ENCODE results near the gene SDC3. TPM values are rescaled to one million over a fixed set of nuclear protein-coding genes. Genes with fewer than 3 reads are reported as not detected.
"Not testable (repeated sequence)": the region's sequence is repeated elsewhere in the genome, so short reads cannot be mapped to it uniquely, and the experiment has no call there.

The SDC3 gene
- total RNA-seq, 4 donors from 2014 or later: 2.9 to 11.6 (median 5.1) TPM

DNA sequence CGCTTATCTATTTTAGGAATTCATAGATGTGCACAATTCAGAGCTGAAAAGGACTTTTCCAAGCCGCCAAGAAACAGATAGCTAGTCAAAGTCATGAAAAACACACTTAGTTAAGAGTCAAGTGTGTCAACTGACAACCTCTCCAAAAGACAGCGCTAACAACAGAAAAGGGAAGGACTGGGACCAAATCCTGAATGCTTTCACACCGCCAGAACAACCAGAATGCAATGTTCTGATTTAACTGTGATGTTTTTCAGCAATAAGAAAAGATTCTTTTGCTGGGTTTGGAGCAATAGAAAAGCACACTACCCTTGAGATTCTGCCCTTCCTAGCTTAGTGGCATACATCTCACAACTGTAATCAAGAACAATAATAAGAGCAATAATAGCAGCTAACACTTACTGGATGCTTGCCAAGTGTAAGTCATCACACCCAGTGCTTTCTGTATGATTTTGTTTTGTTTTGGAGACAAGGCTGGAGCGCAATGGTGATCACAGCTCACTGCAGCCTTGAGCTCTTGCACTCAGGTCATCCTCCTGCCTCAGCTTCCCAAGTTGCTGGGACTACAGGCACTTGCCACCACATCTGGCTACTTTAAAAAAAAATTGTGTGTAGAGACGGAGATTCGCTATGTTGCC, 33.9 kb upstream of the SDC3 start:
- TF ChIP-seq POLR2A (IDR thresholded peaks at IDR 0.05): no peak
- TF ChIP-seq, protein P1, sequence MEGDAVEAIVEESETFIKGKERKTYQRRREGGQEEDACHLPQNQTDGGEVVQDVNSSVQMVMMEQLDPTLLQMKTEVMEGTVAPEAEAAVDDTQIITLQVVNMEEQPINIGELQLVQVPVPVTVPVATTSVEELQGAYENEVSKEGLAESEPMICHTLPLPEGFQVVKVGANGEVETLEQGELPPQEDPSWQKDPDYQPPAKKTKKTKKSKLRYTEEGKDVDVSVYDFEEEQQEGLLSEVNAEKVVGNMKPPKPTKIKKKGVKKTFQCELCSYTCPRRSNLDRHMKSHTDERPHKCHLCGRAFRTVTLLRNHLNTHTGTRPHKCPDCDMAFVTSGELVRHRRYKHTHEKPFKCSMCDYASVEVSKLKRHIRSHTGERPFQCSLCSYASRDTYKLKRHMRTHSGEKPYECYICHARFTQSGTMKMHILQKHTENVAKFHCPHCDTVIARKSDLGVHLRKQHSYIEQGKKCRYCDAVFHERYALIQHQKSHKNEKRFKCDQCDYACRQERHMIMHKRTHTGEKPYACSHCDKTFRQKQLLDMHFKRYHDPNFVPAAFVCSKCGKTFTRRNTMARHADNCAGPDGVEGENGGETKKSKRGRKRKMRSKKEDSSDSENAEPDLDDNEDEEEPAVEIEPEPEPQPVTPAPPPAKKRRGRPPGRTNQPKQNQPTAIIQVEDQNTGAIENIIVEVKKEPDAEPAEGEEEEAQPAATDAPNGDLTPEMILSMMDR (IDR thresholded peaks at IDR 0.05): no peak
- H3K9me3 ChIP-seq: no peaks in the 10 kb centered on the region
- H3K4me3 ChIP-seq: no peak overlapping the region
- no peak overlapping the region for H3K27ac ChIP-seq
- peaks cover 0 to 9% (median 0%) of the 10 kb centered on the region in 3 donors for H3K4me1 ChIP-seq
- 91 to 93% methylated on average over 7 of the region's 7 CpGs for WGBS, 2 donors
- DNase-seq: no peak
- peaks cover 7 to 100% (median 36%) of the 10 kb centered on the region in 3 donors for H3K36me3 ChIP-seq
- intact Hi-C loops (cut with DNase I): no loop called here
- H3K27me3 ChIP-seq: no peaks in the 10 kb centered on the region

DNA sequence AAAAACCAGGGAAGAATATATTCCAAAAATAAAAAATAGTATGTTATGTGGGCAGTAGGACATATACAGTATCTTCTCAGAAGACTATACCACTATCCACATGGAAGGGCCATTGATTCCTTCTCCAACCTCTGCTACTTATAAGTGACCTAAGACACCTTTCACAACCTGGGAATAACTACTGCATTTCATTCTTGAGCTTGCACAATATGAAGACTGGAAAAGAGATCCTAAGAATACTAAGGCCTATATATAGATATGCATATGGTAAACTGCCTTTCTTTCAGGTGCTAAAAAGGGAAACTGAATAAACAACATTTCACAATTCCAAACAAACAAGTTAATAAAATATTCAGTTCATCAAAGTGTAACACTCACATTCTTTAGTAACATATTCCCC, 32.0 kb upstream of the SDC3 start:
- Histone ChIP-seq H3K27me3 (no peaks in the 10 kb centered on the region), H3K27ac (no peak overlapping the region), H3K4me1 (peaks cover 0 to 9% (median 0%) of the 10 kb centered on the region in 3 donors), H3K9me3 (no peaks in the 10 kb centered on the region), H3K4me3 (no peak overlapping the region), H3K36me3 (peaks cover 16 to 96% (median 49%) of the 10 kb centered on the region in 3 donors)
- intact Hi-C loops (cut with DNase I): no loop called here
- DNase-seq: no peak
- TF ChIP-seq, protein P1 (IDR thresholded peaks at IDR 0.05): no peak
- TF ChIP-seq POLR2A (IDR thresholded peaks at IDR 0.05): no peak

DNA sequence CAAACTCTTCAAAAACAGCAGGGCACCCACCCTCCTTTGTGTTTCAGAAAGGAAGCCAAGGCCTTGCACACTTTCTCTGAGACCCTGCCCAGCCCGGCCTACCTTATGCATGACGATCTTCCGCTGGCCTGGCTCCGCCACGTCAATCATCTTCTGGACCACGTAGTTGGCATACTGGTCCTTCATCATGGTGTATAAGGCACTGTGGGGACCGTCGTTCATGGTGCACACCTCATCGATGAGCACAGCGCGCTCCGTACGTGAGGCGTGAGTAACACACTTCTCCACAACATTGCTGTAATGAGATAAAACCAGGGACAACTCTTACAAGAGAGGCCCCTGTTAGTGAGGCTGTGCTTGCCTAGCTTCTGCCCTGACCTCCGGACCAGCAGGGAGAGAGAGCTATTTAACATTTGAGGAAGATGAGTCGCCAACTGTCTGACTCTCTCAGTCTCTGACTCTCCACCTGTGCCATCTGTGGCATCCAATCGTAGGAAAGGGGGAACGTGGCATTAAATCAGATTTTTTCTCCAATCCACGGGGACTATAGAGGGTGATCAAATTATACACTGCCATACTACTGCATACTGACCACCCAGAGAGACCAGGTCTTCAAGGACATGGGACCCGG, 28.1 kb upstream of the SDC3 start:
- peaks cover 11 to 96% (median 52%) of the 10 kb centered on the region in 3 donors for H3K36me3 ChIP-seq
- TF ChIP-seq, protein P1 (IDR thresholded peaks at IDR 0.05): no peak
- no peak for TF ChIP-seq POLR2A (IDR thresholded peaks at IDR 0.05)
- H3K9me3 ChIP-seq: no peaks in the 10 kb centered on the region
- 91 to 92% methylated on average over 13 to 15 of the region's 20 CpGs for WGBS, 2 donors
- intact Hi-C loops (cut with DNase I): no loop called here
- no peak overlapping the region for H3K4me3 ChIP-seq
- no peak overlapping the region for H3K27ac ChIP-seq
- DNase-seq: no peak
- peaks cover 0 to 21% (median 0%) of the 10 kb centered on the region in 3 donors for H3K4me1 ChIP-seq
- no peaks in the 10 kb centered on the region for H3K27me3 ChIP-seq

DNA sequence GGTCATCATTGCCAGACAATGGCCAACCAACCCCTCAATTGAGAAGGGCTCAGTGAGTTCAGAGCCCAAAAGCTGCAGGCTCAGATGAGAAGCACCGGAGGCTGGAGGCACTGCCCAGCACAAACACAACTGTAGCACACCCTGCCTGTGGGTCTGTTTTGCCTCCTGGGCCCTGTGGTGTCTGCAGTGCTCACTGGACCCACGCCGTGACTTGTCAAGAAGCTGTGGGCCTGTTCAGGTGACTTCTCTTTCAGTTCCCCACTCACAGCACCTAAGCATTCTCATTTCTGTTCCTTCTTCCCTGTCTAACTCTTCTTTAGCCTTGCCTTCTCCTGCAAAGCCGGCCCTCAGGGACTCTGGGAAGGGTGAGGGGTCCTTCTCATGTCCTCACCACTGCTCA, 27.2 kb upstream of the SDC3 start:
- H3K27me3 ChIP-seq; H3K4me3 ChIP-seq; H3K27ac ChIP-seq; intact Hi-C loops (cut with DNase I); DNase-seq; H3K9me3 ChIP-seq: not testable (repeated sequence)
- Histone ChIP-seq H3K4me1 (peaks cover 0 to 21% (median 0%) of the 10 kb centered on the region in 3 donors), H3K36me3 (peaks cover 17 to 96% (median 43%) of the 10 kb centered on the region in 3 donors)
- no CpG with 5 or more reads among the region's 4 CpGs for WGBS, 2 donors

DNA sequence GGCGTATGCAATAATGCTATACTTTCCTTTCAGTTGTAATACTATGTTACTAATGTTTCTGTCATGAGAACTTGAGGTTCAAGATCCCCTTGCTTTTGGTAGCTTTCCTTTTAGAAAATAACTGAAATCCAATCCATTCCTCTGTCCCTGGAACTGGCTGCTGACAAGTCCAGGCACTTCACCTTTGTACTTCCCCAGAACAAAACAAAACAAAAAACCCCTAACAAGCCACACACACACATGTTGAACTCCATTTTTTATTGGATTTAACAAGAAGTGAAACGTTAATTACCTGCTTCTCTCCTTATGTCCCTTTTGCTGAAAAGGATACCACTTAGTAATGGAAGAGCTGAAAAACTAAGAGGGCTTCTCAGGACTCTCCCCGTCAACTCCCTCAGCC, 26.1 kb upstream of the SDC3 start:
- H3K27me3 ChIP-seq: no peaks in the 10 kb centered on the region
- no peak for DNase-seq
- 53 to 56% methylated on average over 3 of the region's 3 CpGs for WGBS, 2 donors
- H3K27ac ChIP-seq: peak overlapping the region in 3 of 4 donors; percentile 1 to 11 (median 5)
- intact Hi-C loops (cut with DNase I): no loop called here
- H3K36me3 ChIP-seq: peaks cover 14 to 90% (median 35%) of the 10 kb centered on the region in 3 donors
- no peaks in the 10 kb centered on the region for H3K9me3 ChIP-seq
- H3K4me1 ChIP-seq: peaks cover 0 to 21% (median 0%) of the 10 kb centered on the region in 3 donors
- no peak for TF ChIP-seq POLR2A (IDR thresholded peaks at IDR 0.05)
- TF ChIP-seq, protein P1 (IDR thresholded peaks at IDR 0.05): no peak
- no peak overlapping the region for H3K4me3 ChIP-seq
